PC-9 (cell line): ENCODE data around the gene XAGE3.

Experiments used
- EZH2 ChIP-seq: fragments of 200-600 bp; sonication (generic); IDR thresholded peaks from 2 replicates; pipeline ENCODE4 v1.8.0; 2017; ENCODE audit warnings: antibody characterized with exemption, low read depth
- TF ChIP-seq, protein P1 (sequence below): fragments of 200-600 bp; sonication (generic); conservative IDR thresholded peaks from 2 replicates; pipeline ENCODE4 v1.6.1; 2017; ENCODE audit warnings: mixed run types, antibody characterized with exemption, mild to moderate bottlenecking, moderate library complexity

DNA sequence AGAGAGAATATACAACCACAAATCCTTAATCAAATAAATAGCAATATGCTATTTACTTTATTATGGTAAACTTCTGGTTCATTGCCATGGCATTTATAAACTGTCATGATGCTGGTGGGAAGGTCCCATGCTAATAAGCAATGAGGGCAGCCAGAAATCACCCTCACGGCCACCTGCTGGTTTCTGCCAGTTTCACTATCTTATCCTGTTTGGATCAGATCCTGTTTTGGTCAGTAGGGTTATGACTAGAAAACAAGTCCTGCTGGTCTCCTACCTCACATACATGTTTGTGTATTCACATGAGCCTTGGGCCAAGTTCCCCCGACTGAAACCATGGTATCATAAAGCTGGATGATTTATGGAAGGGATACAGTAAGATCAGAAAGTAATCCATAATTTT lies 28.7 kb downstream of the XAGE3 start:
- no peak for TF ChIP-seq EZH2
- TF ChIP-seq, protein P1, sequence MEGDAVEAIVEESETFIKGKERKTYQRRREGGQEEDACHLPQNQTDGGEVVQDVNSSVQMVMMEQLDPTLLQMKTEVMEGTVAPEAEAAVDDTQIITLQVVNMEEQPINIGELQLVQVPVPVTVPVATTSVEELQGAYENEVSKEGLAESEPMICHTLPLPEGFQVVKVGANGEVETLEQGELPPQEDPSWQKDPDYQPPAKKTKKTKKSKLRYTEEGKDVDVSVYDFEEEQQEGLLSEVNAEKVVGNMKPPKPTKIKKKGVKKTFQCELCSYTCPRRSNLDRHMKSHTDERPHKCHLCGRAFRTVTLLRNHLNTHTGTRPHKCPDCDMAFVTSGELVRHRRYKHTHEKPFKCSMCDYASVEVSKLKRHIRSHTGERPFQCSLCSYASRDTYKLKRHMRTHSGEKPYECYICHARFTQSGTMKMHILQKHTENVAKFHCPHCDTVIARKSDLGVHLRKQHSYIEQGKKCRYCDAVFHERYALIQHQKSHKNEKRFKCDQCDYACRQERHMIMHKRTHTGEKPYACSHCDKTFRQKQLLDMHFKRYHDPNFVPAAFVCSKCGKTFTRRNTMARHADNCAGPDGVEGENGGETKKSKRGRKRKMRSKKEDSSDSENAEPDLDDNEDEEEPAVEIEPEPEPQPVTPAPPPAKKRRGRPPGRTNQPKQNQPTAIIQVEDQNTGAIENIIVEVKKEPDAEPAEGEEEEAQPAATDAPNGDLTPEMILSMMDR: no peak
